HG03439 (cell line): ENCODE measurements around the gene AFG1L.
"Not testable (repeated sequence)": the region's sequence is repeated elsewhere in the genome, so short reads cannot be mapped to it uniquely, and the experiment has no call there.

ENCODE experiments used
- ATAC-seq: cut with Tn5 transposase; IDR thresholded peaks from one replicate; pipeline ENCODE4 v1.9.1; 2021; ENCODE audit warnings: mild to moderate bottlenecking, moderate library complexity; ENCODE audit not compliant: unreplicated experiment

The AFG1L gene

DNA sequence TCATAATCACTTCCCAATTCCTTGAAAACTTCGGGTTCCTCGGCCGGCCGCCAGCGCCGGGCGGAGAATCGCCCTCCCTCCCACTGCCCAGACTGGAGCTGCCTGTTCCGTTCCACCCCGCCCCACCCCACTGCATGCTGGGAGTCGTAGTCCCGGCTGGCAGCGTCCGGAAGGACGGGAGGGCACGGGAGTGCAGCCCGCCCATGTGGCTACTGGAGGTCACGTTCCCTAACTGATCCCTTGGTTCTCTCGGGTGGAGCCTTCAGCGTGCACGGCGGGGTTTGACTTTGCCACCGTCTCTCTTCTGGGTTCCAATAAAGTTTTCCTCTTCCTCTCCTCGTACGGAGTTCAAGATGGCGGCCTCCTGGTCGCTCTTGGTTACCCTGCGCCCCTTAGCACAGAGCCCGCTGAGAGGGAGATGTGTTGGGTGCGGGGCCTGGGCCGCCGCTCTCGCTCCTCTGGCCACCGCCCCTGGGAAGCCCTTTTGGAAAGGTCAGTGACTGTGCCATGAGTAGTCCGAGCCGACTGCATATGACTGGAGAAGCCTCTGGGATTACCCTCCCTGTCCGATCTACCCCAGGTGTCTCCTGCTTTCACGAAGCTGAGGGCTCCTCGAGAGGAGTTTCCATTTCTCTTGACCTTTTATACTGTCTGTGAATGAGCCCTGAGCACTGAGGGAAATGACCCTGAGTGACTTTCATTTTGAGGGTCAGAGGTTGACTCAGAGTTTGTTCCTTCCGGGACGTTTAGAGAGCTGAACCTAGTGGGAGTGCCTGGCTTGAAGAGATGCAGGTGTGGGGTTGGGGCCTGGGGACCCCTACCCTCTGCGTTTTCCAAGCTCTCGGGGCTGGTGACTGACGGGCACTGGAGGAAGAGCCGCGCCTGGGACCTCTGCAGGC, at the start of gene AFG1L:
AFG1L (plus strand) TSS at position 328 of the 899 bp plus-strand sequence; CDS start at position 354, 26 bp downstream.
- ATAC-seq: peak; percentile 94

- ATAC-seq: not testable (repeated sequence)
Observed at GRCh38 chr6:108245095-108245494, 49.8 kb upstream of the AFG1L start.

GRCh38 chr6:108247965-108248536, 46.8 kb upstream of the AFG1L start:
- no peak for ATAC-seq

DNA sequence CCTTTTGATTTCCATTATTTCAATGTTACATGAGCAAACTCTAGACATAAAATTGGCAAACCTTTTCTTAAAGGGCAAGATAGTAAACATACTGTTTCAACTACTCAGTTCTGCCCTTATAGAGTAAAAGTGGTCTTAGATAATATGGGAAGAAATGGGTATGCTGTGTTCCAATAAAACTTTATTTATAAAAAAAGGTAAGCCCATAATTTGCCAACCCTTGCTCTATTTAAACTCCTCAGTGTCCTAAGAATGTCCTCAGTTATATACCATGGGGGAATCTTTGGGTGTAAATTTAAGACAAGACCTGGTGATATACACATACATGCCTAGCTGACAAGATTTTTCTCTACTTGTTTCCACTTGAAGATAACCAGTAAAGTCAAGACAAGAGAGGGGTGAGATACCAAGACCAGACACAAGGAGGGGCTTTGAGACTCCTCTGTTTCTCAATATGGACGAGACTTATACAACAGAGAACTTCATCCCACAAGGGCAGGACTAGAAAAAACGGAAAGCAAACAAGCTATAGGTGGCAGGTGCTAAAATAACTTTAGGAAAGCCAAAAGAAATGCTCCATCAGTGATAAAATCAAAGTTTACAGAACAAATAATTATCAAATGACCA, 44.5 kb upstream of the AFG1L start:
- no peak for ATAC-seq

GRCh38 chr6:108251252-108251651, 43.6 kb upstream of the AFG1L start:
- ATAC-seq: no peak

GRCh38 chr6:108252055-108252454, 42.8 kb upstream of the AFG1L start:
- ATAC-seq: no peak

GRCh38 chr6:108253241-108253640, 41.6 kb upstream of the AFG1L start:
- ATAC-seq: no peak

GRCh38 chr6:108254433-108255410, 40.1 kb upstream of the AFG1L start:
- ATAC-seq: no peak

DNA sequence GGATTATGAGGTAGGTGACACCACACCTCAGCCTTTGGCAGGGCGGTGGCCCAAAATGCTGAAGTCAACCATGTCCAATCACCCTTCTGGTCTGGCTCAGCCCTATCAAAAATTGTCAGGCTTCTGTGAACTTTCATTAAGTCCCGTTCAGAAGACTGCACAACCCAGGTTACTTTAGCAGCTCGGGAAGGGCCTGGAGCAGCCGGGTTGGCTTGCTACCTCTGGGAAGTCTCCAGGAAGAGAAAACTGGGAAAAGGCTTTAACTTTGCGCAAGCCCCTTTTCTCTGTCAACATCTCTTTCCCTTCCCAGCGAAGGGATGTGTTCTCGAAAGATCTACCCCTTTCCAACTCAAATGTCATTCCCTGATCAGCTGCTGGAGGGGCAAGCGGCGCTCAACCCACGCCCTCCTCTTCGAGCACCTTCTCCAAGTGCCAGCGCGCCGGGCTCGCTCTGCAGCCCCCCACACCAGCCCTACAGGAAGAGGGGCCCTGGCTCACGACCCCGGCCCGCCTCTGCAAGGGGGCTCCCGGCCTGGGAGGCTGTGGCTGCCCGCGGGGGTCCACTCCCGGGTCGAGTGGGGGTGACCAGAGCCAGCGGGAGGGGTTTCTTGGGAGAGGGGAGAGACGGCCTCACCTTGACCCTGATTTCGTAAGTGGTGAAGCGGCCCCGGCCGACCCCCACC, 34.6 kb upstream of the AFG1L start:
- no peak for ATAC-seq

DNA sequence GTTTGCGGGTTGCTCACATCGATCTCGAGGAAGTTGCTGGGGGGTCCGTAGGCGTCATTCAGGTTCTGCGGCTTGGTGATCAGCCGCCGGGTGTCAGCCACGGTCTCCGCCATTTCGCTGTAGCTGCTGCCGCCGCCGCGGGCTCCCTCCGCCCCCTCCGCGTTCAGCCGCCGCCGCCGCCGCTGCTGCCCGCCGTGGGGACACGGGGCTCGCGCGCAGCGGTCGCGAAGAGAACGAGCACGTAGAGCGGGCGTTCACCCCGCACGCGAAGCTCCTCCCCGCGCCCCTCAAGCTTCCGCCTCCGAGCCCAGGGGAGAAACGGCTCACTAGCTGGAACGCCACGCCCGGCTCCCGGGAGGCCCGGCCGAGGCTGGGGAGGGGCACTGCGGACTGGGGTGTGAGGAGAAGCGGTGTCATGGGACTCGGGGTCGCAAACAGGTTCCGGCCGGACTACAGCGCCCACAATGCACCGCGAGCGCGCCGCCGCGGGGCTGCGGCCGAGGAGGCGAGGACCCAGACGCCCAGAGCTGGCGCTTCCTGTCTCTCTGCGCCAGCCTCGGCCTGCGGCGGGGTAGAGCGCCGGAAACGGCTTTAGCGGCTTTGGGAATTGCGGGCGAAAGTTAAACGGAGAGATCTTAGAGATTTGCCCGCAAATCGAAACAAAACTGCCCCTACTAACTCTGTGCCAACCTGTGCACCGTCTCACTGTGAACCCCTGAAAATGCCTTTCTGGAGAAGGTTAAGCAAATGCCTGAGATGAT, 33.9 kb upstream of the AFG1L start, which contains the start of gene SNX3:
SNX3 (minus strand) TSS at position 232 of the 761 bp plus-strand sequence; CDS start at position 113, 119 bp downstream.
- ATAC-seq: peak; percentile 89

DNA sequence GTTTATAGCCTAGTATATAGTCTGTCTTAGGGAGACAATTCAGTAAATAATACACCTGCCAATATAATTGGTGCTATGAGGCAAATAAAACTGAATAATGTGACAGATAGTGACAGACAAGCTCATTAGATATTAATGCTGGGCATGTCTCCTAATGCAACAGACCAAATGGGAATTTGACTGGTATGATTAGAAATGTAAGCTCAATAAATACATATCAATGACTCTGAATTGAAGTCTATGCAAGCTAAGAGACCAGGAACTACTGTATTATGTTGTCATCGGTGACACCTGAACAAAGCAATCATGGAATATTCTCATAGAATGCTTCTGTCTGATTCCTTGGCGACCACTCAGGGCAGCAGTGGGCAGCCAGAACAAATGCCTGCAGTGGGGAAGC, 31.5 kb upstream of the AFG1L start:
- ATAC-seq: no peak

- ATAC-seq: no peak
Observed at GRCh38 chr6:108268845-108269244, 26.0 kb upstream of the AFG1L start.

- not testable (repeated sequence) for ATAC-seq
Observed at GRCh38 chr6:108269955-108270354, 24.9 kb upstream of the AFG1L start.

DNA sequence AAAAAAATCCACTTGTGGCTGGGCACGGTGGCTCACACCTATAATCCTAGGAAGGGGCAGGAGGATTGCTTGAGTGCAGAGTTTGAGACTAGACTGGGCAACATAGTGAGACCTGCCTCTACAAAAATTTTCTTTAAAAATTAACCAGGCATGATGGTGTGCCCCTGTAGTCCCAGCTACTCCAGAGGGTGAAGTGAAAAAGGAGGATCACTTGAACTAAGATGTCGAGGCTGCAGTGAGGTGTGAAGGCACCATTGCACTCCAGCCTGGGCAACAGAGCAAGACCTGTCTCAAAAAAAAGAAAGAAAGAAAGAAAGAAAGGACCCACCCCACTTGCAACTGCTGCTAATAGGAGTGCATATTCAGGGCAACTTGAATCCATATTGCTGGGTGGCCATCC, 20.3 kb upstream of the AFG1L start:
- ATAC-seq: no peak

- no peak for ATAC-seq
Observed at GRCh38 chr6:108275976-108276375, 18.9 kb upstream of the AFG1L start.

- ATAC-seq: no peak
Observed at GRCh38 chr6:108277295-108277694, 17.6 kb upstream of the AFG1L start.

- ATAC-seq: no peak
Observed at GRCh38 chr6:108277831-108278230, 17.0 kb upstream of the AFG1L start.

DNA sequence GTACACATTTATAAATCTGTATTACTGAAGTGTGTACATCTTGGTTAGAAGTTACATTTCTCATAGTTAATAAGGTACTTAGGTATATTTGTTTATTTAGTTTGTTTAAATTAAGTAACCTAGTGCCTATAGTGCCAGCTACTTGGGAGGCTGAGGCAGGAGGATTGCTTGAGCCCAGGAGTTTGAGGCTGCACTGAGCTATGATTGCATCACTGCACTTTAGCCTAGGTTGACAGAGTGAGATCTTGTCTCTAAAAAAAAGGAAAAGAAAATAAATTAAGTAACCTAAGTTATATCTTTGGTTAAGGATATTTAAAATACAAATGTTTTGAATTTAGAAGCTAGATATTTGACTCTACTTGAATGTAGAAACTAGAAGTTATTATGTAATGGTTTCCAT, 9.5 kb upstream of the AFG1L start:
- ATAC-seq: no peak

DNA sequence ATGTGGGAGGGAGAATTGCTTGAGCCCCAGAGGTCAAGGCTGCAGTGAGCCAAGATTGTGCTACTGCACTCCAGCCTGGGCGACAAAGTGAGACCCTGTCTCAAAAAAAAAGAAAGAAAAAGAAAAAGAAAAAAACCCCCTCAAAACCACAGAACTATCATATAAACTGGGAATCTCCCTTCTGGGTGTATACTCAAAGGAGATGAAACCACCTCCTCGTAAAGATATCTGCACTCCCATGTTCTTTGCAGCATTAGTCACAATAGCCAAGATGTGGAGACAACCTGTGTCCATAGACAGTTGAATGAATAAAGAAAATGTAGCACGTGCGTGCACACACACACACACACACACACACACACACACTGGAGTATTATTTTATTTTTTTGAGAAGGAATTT, 8.5 kb upstream of the AFG1L start:
- no peak for ATAC-seq
